ENCODE results near the gene UGT1A1. TPM values are rescaled to one million over a fixed set of nuclear protein-coding genes. Genes with fewer than 3 reads are reported as not detected.

UGT1A1 gene
- total and polyA plus RNA-seq, 12 donors, result 0.08 to 0.52 TPM; not detected in 10

DNA sequence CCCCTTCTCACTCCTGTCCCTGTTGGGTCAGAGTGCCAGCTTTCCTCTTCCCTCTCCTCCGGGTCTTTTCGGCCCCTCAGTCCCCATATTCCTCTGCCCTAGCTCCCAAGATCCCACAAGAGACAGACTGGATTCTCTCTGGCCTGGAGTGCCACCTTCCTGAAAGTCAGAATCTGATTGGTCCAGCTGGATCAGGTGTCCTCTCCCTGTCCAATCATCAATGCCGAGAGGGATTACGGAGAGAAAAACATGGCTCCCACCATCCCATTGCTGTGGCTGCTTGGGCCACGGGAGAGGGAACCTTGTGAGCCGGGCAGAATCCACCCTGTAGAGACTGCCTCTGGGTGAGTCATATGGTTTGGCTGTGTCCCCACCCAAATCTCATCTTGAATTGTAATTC lies 15.3 kb downstream of the UGT1A1 start:
- no peak for DNase-seq
- Histone ChIP-seq H3K27ac (no peak overlapping the region), H3K4me3 (no peak overlapping the region), H3K27me3 (no peaks in the 10 kb centered on the region), H3K36me3 (replicated peaks in 1 of 2) (no peaks in the 10 kb centered on the region), H3K9me3 (replicated peaks in 1 of 3) (no peaks in the 10 kb centered on the region), H3K4me1 (replicated peaks in 1 of 2) (no peaks in the 10 kb centered on the region)
- no peak for TF ChIP-seq POLR2A (IDR thresholded peaks at IDR 0.05)
- TF ChIP-seq, protein P1, sequence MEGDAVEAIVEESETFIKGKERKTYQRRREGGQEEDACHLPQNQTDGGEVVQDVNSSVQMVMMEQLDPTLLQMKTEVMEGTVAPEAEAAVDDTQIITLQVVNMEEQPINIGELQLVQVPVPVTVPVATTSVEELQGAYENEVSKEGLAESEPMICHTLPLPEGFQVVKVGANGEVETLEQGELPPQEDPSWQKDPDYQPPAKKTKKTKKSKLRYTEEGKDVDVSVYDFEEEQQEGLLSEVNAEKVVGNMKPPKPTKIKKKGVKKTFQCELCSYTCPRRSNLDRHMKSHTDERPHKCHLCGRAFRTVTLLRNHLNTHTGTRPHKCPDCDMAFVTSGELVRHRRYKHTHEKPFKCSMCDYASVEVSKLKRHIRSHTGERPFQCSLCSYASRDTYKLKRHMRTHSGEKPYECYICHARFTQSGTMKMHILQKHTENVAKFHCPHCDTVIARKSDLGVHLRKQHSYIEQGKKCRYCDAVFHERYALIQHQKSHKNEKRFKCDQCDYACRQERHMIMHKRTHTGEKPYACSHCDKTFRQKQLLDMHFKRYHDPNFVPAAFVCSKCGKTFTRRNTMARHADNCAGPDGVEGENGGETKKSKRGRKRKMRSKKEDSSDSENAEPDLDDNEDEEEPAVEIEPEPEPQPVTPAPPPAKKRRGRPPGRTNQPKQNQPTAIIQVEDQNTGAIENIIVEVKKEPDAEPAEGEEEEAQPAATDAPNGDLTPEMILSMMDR (IDR thresholded peaks at IDR 0.05), result no peak
- WGBS, 4 donors, result 86 to 92% (median 91%) methylated on average over 6 of the region's 6 CpGs
- intact Hi-C loops (cut with DNase I), result no loop called here

DNA sequence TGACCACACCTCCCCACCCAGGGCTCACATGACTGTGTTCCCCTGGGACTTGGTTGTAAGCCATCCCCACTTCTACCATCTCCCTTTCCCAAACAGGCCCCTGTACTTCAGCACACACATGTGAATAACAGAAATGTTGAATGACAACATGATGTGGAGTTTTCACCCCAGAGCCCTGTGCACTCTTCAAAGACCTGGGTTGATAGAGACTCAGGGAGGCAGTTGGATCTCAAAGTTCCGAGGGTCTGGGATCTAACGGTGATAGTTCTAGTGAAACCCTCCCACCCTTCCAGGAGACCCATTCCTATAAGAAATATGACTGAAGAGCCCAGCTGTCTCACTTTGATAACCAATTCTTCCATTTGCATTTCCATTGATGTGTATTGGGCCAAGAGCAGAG lies 18.0 kb downstream of the UGT1A1 start, which contains the start of gene MROH2A:
MROH2A (plus strand) TSS at position 301 of the 400 bp plus-strand sequence. CDS start 1,029 bp downstream, outside the sequence.
- intact Hi-C loops (cut with DNase I), result no loop called here

DNA sequence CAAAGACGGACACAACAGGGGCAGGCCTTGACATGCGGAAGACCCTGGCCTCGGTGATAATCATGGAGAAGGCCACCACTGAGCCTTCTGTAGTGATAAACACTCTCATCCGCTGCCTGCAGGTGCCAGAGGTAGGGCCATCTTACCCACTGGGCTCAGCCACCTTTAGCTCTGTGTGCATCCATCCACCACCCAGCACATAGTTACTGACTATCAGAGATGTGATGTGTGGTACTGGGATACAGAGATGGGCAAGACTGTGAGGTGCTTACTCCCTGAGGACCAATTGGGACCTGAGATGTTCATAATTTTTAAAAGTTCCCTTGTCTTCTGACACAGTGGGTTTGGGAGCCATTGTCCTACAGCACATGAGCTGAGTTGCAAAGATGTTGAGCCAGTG lies 19.7 kb downstream of the UGT1A1 start:
- Histone ChIP-seq H3K27me3 (no peaks in the 10 kb centered on the region), H3K36me3 (replicated peaks in 1 of 2) (no peaks in the 10 kb centered on the region), H3K4me3 (no peak overlapping the region), H3K4me1 (replicated peaks in 1 of 2) (no peaks in the 10 kb centered on the region), H3K9me3 (replicated peaks in 1 of 3) (no peaks in the 10 kb centered on the region), H3K27ac (no peak overlapping the region)
- DNase-seq, result no peak
- WGBS, 4 donors, result 40 to 79% (median 79%) methylated on average over 1 to 4 of the region's 4 CpGs
- TF ChIP-seq POLR2A (IDR thresholded peaks at IDR 0.05), result no peak
- TF ChIP-seq, protein P1 (IDR thresholded peaks at IDR 0.05), result no peak
- intact Hi-C loops (cut with DNase I), result no loop called here

More for the DNA sequence above, 18.0 kb downstream of the UGT1A1 start, which contains the start of gene MROH2A:
- no peaks in the 10 kb centered on the region for H3K4me1 ChIP-seq (replicated peaks in 1 of 2)
- TF ChIP-seq, protein P1 (IDR thresholded peaks at IDR 0.05), result no peak
- no peak for TF ChIP-seq POLR2A (IDR thresholded peaks at IDR 0.05)
- H3K27ac ChIP-seq, result no peak within 1 kb of the TSS
- H3K4me3 ChIP-seq, result no peak within 1 kb of the TSS
- 65 to 84% (median 69%) methylated on average over 2 of the region's 2 CpGs for WGBS, 4 donors
- no peaks in the 10 kb centered on the region for H3K27me3 ChIP-seq
- no peak for DNase-seq
- H3K9me3 ChIP-seq (replicated peaks in 1 of 3), result no peaks in the 10 kb centered on the region
- H3K36me3 ChIP-seq (replicated peaks in 1 of 2), result no peaks in the 10 kb centered on the region

DNA sequence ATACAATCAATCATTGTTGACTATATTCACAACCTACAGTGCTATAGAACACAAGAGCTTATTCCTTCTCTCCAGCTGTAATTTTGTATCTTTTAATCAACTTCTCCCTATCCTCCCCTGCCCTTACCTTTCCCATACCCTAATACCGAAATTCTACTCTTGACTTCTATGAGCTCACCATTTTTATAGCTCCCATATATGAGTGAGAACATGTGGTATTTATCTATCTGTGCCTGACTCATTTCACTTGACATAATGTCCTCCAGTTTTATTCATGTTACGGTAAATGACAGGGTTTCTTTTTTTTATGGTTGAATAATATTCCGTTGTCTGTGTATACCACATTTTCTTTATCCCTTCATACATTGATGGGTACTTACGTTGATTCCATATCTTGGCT lies 20.7 kb downstream of the UGT1A1 start:
- intact Hi-C loops (cut with DNase I), result no loop called here
- TF ChIP-seq, protein P1 (IDR thresholded peaks at IDR 0.05), result no peak
- no peak for TF ChIP-seq POLR2A (IDR thresholded peaks at IDR 0.05)
- 76 to 85% (median 81%) methylated on average over 4 of the region's 4 CpGs for WGBS, 4 donors
- Histone ChIP-seq H3K4me3 (no peak overlapping the region), H3K9me3 (replicated peaks in 1 of 3) (no peaks in the 10 kb centered on the region), H3K27ac (no peak overlapping the region), H3K27me3 (no peaks in the 10 kb centered on the region), H3K36me3 (replicated peaks in 1 of 2) (no peaks in the 10 kb centered on the region), H3K4me1 (replicated peaks in 1 of 2) (no peaks in the 10 kb centered on the region)
- no peak for DNase-seq

Measured in adrenal gland (tissue), 12 donors.